Amniotic stem cell (primary cell): ENCODE data around the gene ADGRD1.

ENCODE experiments used
- DNase-seq: peaks from one replicate; lab custom pipeline; 2025; lab: John Stamatoyannopoulos, UW

ADGRD1 gene

GRCh38 chr12:131024721-131025120, 71.0 kb downstream of the ADGRD1 start:
- DNase-seq: no peak

GRCh38 chr12:131025234-131025633, 71.5 kb downstream of the ADGRD1 start:
- DNase-seq: no peak

DNA sequence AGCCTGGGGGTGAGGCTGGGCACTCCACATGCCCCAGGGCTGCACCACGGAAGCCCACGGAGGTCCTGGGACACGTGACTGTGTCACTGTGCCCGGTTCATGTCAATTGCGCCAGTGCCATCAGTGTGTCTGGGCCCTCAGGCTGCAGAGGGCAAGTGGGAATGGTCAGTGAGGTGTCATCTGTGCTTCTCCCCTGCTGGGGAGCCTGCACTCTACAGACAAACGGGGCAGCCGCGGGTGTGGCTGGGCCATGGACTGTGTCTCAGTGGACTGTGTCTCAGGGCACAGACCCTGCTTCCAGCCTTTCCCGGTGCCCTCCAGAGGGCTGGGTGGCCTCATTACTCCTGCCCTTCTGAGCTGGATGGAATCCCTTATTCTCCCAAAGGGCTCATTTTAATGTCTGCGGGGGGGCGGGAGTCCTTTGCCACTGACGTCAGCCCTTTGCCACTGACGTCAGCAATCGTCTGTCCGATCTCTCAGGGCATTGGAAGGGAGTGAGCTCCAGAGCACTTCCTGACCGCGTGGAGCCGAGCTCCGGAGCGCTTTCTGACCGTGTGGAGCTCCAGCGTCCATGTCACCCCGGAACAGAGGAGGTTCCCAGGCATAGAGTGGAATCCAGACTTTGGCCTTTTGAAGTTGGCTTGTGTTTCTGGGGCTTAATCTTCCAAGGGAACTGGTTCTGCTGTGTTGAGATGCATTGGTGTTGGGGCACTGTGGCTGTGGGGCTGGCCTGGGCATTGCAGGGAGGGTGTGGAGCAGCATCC, 72.4 kb downstream of the ADGRD1 start:
- DNase-seq: no peak

- no peak for DNase-seq
These were observed 73.0 kb downstream of the ADGRD1 start for GRCh38 chr12:131026754-131027153.

- no peak for DNase-seq
These were observed 73.6 kb downstream of the ADGRD1 start for GRCh38 chr12:131027264-131027663.

DNA sequence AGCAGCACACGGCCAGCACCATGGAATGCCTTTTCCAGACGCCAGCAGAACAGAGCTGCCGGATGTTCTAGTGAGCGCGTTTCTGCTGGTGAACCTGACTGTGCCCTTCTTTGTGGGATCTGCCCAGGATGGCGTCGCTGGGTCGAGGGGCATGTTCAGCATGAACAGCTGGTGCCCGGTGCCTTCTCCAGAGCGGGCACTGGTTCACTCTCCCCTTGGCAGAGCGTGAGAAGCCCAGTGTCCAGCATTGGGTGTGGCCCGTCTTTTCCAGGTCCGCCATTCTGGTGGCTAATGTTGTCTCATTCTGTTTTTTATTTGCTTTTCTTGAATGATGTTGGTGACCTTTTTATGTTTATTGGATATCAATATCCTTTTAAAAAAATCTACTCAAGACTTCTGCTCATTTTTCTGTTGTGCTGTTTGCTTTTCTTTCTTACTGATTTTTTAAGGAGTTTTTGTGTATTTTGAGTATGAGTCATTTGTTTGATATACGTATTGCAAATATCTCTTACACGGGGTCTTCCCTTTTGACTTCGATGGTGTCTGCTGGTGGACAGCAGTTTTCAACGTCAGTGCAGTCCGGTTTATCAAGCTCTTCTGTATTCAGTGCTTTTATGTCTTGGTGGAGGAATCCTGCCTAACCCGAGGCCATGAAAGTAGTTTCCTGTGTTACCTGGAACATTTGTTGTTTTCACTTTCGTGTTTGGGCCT, 74.3 kb downstream of the ADGRD1 start:
- DNase-seq: no peak

DNA sequence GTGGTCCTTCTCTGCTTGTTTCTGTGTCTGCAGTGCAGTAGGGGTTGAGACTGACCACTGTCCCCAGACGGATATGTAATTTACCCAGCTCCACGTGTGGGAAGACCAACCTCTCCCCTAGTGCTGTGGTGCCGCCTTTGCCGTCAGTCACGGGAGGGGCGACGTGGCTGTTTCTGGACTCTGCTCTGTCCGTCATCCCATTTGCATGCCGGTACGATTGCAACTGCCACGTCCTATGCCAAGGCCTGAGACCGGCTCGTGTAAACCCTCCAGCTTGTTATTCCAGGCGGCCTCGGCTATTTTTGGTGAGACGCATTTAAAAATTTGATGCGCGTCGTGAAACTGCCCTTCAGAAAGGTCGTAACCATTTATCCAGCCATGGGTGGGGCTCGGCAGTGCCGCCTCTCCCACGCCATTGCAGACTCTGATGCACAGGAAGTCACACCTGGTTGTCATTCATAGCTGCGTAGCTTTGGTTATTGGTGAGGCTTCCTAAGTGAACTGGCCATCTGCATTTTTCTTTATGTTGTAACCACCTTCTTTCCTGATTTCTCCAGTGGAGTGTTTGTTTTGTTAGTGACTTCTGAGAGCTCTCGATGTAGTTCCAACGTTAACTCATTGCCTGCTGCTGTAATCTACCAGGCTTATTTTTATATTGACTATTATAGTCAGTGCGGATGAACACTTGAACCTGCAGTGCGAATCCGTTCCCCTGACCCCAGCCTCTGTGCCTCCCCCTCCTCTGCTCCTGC, 75.1 kb downstream of the ADGRD1 start:
- DNase-seq: no peak

DNA sequence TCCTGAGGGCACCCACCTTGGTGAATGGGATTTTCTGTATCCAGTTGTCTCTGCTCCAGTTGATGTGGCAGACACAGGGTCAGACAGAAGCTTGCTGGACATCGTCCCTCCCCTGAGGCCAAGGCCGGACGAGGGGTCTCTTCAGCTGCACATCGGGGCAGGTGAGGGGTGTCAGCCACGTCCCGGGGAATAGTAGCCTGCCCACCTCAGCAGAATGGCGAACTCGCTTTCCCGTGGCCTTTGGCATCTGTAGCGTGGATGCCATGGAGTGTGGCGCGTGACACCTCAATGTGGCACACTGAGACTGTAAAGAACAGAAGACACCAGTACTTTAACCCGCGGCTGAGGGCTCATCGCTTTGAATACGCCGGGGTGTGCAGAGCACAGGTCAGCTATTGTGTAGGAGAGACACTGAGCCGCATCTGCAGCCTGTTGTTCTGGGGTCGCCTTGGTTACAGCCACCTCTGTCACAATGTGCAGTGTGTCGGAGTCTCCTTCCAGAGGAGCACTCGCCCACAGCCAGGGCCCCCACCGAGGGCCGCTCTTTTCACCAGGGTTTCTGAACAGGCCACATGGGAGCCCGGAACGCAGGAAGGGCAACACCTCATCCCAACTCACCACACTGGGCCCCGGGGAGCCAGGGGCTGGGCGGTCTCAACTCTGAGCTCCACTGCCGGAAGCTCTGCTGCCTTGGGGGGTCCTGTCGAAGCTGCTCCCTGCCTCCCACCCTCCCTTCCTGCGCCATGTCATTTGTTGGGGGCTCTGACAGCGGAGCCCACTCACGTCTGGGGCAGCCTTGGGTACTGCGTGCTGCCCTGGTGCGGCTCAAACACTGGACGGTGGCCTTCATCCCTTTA, 77.0 kb downstream of the ADGRD1 start:
- no peak for DNase-seq

DNA sequence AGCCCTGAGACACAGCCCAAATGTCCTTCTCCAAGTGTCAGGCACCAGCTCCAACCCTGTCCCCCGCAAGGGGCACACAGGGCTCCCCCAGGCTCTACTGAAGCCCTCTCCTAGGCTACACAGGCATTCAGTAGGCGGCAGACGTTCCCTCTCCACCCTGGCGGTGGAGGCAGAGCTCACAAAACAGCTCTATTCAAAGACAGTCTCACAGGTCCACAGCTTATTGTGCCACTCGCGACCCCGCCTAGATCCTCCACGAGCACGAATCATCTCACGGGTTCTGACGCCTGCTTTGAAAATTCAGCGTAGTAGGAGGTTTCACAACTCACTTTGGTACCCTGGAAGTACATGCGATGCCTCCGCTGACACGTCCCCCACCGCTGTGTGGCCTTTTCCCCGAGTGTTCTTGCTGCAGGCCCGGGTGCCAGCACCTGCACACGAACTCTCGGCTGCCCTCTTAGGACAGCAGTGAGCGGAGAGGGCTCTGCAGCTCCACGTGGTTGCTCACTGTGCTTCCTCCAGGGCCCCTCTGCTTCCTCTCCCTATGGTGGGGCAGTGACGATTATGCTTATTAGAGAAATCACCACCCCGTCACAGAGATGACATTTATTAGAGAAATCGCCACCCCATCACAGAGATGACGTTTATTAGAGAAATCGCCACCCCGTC, 78.5 kb downstream of the ADGRD1 start:
- DNase-seq: no peak

- DNase-seq: no peak
These were observed 79.8 kb downstream of the ADGRD1 start for GRCh38 chr12:131033486-131033885.

- no peak for DNase-seq
These were observed 80.3 kb downstream of the ADGRD1 start for GRCh38 chr12:131033886-131034482.

- DNase-seq: no peak
These were observed 81.0 kb downstream of the ADGRD1 start for GRCh38 chr12:131034631-131035244.

DNA sequence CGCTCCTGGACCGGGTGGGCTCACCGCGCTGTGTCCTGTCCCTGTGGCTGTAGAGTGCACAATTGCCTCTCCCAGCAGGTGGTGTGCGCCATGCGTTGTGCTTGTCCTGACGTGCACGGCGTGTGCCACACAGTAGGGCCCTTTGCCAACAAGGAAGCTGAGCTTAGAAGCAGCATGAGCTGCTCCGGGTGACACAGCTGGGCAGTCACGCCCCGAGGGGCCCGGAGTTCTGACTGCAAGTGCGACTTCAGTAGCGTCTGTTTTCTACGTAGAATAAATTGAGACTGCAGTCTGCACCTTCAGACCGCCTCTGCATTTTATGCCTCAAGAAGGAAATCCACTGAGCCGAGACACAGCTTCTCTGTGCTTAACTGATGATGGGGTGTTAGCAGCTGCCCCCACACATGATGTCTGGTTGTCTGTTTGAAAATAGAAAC, 81.6 kb downstream of the ADGRD1 start:
- no peak for DNase-seq

GRCh38 chr12:131038159-131038558, 84.5 kb downstream of the ADGRD1 start:
- no peak for DNase-seq

DNA sequence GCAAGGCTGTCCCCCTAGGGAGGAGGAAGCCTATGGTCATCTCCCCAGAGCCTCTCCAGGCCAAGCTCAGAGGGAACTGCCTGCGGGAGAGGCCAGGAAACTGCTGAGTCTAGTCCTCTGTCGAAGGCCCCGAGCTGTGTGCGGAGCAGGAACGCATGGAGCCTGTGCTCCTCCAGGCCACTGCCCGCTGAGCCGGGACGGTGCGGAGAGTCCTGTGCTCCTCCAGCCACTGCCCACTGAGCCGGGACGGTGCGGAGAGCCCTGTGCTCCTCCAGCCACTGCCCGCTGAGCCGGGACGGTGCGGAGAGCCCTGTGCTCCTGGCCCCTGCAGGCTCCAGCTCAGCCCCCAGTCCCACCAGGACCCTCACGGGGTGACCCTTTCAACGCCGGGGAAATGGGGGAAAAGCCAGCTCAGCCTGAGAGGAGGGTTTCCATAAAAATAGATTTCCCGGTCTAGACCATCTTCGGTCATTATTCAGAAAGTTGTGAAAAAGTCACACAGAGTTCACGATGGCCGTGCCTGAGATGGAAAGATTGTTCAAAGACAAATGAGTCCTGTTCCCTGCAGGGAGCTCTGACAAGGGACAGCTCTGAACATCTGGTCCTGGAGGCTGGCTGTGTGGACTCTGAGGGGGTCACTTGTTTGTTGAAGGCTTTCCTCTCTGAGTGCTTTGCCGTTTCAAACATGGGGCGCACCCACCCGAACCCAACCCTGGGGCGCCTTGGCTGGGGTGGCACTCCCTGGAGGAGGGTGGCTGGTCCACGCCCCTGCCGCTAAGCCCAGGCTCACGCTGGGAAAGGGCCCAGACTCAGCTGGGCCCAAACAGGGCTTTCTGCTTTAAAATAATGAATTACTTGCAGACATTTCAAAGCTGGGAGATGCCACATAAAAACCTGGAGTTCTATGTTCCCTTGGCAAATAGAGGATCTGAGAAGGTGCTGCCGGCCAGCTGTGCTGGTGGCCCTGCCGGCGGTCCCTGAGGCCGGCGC, 85.5 kb downstream of the ADGRD1 start:
- no peak for DNase-seq

GRCh38 chr12:131040491-131040890, 86.8 kb downstream of the ADGRD1 start:
- DNase-seq: no peak

GRCh38 chr12:131041216-131041967, 87.7 kb downstream of the ADGRD1 start:
- no peak for DNase-seq
